HG03565 (cell line): ENCODE measurements around the gene ACTL8.

Experiments
- ATAC-seq: cut with Tn5 transposase; IDR thresholded peaks from one replicate; pipeline ENCODE4 v1.9.1; 2021; ENCODE audit warnings: mild to moderate bottlenecking, moderate library complexity; ENCODE audit not compliant: unreplicated experiment

Gene ACTL8

GRCh38 chr1:17841944-17842343 is 86.8 kb downstream of the ACTL8 start:
- ATAC-seq: no peak

GRCh38 chr1:17842686-17843085 is 87.6 kb downstream of the ACTL8 start:
- ATAC-seq: no peak

- no peak for ATAC-seq
These were observed 89.2 kb downstream of the ACTL8 start for GRCh38 chr1:17844185-17844826.

GRCh38 chr1:17845583-17845982 is 90.5 kb downstream of the ACTL8 start:
- no peak for ATAC-seq

GRCh38 chr1:17846341-17846740 is 91.2 kb downstream of the ACTL8 start:
- ATAC-seq: no peak

- ATAC-seq: no peak
These were observed 92.0 kb downstream of the ACTL8 start for GRCh38 chr1:17847111-17847510.

- ATAC-seq: no peak
These were observed 94.1 kb downstream of the ACTL8 start for GRCh38 chr1:17849216-17849615.

GRCh38 chr1:17851056-17851455 is 95.9 kb downstream of the ACTL8 start:
- no peak for ATAC-seq

- ATAC-seq: no peak
These were observed 97.2 kb downstream of the ACTL8 start for GRCh38 chr1:17852383-17852782.

- no peak for ATAC-seq
These were observed 98.3 kb downstream of the ACTL8 start for GRCh38 chr1:17853241-17853935.

- ATAC-seq: no peak
These were observed 101.5 kb downstream of the ACTL8 start for GRCh38 chr1:17856496-17857108.

- no peak for ATAC-seq
These were observed 102.0 kb downstream of the ACTL8 start for GRCh38 chr1:17857109-17857499.

- no peak for ATAC-seq
These were observed 102.9 kb downstream of the ACTL8 start for GRCh38 chr1:17857996-17858395.

GRCh38 chr1:17860812-17861211 is 105.7 kb downstream of the ACTL8 start:
- no peak for ATAC-seq

- ATAC-seq: no peak
These were observed 106.6 kb downstream of the ACTL8 start for GRCh38 chr1:17861685-17862084.

- no peak for ATAC-seq
These were observed 107.0 kb downstream of the ACTL8 start for GRCh38 chr1:17862121-17862520.

- no peak for ATAC-seq
These were observed 111.0 kb downstream of the ACTL8 start for GRCh38 chr1:17865912-17866739.

GRCh38 chr1:17866740-17867029 is 111.6 kb downstream of the ACTL8 start:
- no peak for ATAC-seq

GRCh38 chr1:17867470-17867869 is 112.3 kb downstream of the ACTL8 start:
- no peak for ATAC-seq

- no peak for ATAC-seq
These were observed 114.7 kb downstream of the ACTL8 start for GRCh38 chr1:17869815-17870214.

GRCh38 chr1:17870679-17871078 is 115.5 kb downstream of the ACTL8 start:
- no peak for ATAC-seq
